CD4-positive, alpha-beta T cell treated with Interleukin-15 for 1 hour (primary cell): ENCODE results near the gene LRMDA.

ENCODE experiments used
- DNase-seq: peaks from one replicate; pipeline ENCODE4 v3.0.0-alpha.2; 2020

Gene LRMDA

GRCh38 chr10:76150876-76151288, 719.5 kb downstream of the LRMDA start:
- DNase-seq: no peak

GRCh38 chr10:76152186-76152585, 720.8 kb downstream of the LRMDA start:
- no peak for DNase-seq

- DNase-seq: no peak
Measured at GRCh38 chr10:76155961-76156360, 724.5 kb downstream of the LRMDA start.

- no peak for DNase-seq
Measured at GRCh38 chr10:76160446-76161300, 729.2 kb downstream of the LRMDA start.

GRCh38 chr10:76161301-76161582, 729.8 kb downstream of the LRMDA start:
- DNase-seq: no peak

- DNase-seq: no peak
Measured at GRCh38 chr10:76168437-76168836, 737.0 kb downstream of the LRMDA start.

GRCh38 chr10:76169246-76169645, 737.8 kb downstream of the LRMDA start:
- no peak for DNase-seq

GRCh38 chr10:76172020-76172419, 740.6 kb downstream of the LRMDA start:
- DNase-seq: no peak

- DNase-seq: no peak
Measured at GRCh38 chr10:76175533-76176165, 744.2 kb downstream of the LRMDA start.

DNA sequence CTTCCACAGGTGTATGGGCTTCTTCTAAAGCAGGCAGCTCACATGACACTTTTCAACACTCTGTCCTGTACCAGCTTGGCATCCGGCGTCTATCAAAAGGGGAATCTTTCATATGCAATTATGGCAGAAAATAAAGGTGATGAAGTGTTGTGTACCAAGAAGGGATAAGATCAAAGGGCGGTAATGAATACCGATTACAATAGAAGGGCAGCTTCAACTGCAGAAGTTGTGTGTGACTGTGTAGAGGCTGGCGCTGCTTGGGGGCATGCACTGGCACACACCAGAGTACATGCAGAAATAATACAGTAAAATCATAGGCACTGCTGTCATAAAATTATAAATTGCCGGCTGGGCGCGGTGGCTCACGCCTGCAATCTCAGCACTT, 744.7 kb downstream of the LRMDA start:
- no peak for DNase-seq

GRCh38 chr10:76177936-76178335, 746.5 kb downstream of the LRMDA start:
- DNase-seq: no peak

DNA sequence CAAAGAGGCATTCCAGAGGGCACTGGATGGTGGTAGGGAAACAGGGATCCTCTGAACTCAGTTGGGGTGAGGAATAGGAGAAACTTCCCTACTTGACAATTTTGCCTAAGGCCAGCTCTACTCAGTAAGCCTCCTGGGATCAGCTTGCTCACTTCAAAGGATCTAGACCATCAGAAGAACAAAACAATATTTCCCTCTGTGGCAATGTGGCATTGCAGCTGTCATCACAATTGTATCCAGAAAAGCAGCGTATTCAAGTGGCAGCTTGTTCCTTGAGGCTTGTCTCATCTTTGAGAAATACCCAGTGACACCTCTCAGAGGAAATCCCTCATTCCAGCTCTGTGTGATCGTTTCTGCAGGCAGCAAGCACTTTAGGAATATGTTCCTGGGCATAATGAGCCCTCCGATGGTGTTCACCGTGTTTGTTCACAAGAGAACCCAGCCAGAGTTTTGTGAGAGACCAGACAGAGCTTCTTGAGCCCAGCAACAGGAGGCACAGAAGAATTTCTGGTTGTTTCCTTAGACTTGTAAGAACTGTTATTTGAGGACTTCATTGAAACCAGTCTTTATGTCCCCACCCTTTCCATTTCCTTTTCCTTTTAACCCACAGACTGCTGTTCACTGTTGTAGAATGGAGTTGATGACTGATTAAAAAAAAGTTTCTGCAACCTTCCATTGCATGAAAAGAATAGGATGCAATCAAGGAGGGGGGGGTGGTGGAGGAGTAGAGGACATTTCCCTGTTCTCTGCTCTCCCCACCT, 747.3 kb downstream of the LRMDA start:
- DNase-seq: no peak

- no peak for DNase-seq
Measured at GRCh38 chr10:76179806-76180205, 748.4 kb downstream of the LRMDA start.

DNA sequence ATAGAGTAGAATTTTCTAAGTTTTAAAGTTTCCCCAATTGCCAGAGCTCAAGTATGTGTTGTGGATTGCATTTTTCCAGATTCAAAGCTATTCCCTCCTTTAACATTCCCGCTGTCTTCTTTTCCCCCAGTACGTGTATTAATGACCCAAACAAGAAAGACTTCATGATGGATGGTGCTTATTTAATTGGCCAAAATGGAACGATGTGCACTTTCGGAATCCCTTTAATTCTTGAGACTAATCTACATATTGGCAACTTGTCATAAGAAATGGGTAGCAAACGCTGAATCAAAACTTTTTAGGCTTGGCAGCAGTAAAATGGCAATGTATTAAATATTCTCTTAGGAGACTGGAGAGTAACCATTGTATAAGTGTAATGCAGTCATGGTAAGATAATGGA, 753.2 kb downstream of the LRMDA start:
- no peak for DNase-seq

GRCh38 chr10:76185471-76186301, 754.3 kb downstream of the LRMDA start:
- no peak for DNase-seq

DNA sequence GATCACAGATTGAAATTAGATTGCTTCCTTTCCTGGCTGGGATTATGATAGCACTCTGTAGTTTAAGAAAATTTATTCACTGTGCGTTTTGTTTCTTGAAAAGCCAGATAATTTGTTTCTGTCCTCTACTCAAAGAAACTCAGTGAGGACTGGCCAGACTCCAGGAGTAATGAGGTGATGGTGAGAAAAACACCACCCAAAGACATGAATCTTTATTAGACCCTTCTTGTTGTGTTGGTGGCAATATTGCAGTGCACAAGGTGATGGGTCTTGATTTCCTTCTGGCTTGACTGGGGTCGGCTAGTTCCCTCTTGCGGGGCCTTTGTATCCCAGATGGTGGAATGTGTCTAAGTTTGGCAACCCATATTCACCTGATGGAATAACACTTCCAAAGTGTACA, 756.8 kb downstream of the LRMDA start:
- no peak for DNase-seq

DNA sequence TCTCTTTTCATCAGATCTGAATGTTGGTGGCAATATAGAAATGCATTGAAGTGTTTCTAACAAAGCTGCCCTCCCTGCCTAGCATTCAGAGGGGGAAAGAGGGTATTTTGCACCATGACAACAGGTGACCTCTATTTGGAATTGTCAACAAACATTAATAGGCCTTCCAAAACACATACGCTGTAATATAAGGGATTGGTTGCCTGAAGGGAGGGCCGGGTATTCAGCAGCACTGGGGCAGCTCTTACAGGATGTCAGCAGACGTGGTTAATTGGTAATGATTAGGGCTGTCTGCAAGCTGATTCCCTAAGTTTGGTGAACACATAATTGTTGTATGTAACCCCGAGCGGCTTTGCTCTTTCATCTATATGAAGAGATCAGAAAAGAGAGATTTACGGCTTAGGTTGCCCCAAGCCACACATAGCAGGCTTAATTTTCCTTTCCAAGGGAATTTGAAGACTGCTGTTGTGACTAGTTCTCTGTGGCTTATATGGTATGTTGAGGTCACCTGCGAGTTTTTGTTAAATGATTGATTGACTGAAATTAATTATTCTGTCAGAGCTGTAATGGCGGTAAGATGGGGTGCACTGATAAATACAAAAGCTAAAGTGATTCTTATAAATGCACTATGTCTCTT, 759.3 kb downstream of the LRMDA start:
- DNase-seq: no peak

GRCh38 chr10:76191336-76191735, 759.9 kb downstream of the LRMDA start:
- DNase-seq: no peak

GRCh38 chr10:76192151-76192550, 760.7 kb downstream of the LRMDA start:
- DNase-seq: no peak

DNA sequence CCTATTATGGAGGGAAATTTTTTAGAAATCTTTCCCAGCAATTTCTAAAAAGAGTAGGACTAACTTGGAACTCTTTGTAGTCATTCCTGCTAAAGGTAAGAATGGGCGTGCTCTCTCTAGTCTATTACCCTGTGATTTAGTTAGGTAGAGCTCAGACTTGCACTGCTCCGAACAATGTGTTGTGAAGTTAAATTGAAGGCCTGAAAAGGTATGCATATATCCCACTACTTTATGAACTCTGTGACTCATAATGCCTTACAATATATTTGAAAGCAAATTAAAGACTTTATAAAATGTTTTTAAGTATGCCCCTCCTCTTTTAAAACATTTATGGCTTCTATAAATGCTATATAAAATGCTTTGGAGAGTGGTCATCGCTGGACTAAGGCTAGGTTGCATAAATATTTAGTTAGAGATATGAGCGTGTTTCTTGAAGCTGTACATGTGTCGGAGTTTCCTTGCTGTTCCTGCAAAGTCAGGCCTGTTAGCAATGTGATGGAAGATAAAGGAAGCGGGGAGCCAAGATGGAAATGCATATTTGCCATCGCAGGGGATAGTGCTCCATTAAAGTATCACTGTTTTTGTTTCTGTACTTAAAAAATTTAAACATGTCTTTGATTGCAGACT, 761.4 kb downstream of the LRMDA start:
- DNase-seq: no peak

GRCh38 chr10:76195654-76196390, 764.4 kb downstream of the LRMDA start:
- DNase-seq: no peak
